ENCODE data around the gene VPS50. TPM values are rescaled to one million over a fixed set of nuclear protein-coding genes. Genes with fewer than 3 reads are reported as not detected.

VPS50 gene
- total RNA-seq, 1 experiment from 2014 or later, result 13.6 TPM

DNA sequence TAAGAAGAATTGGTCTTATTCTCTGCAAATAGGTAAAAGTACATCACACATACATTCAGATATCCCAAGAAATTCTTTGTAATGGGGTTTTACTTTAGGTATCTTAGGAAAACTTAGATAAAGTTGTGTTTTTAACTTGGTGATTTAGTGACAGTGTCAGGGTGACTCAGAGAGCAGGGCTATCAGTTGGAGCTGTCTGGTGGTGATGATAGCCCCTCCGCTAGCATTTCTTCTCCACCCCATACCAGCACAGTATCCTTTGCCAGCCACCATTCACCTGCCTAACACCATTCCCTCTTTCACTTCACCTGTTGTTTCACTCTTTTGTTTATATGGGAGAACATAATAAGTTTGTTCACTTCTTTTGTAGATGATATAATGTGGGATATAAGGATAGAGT, 30.4 kb downstream of the VPS50 start:
- no peak overlapping the region for H3K4me2 ChIP-seq (ENCODE audit: insufficient read depth, insufficient read length, low read length)
- no peaks in the 10 kb centered on the region for H4K20me1 ChIP-seq (ENCODE audit: control insufficient read depth, insufficient read depth, insufficient read length)
- no peak overlapping the region for H4K91ac ChIP-seq (ENCODE audit: insufficient read length, low read depth, low read length)
- TF ChIP-seq, protein P1, sequence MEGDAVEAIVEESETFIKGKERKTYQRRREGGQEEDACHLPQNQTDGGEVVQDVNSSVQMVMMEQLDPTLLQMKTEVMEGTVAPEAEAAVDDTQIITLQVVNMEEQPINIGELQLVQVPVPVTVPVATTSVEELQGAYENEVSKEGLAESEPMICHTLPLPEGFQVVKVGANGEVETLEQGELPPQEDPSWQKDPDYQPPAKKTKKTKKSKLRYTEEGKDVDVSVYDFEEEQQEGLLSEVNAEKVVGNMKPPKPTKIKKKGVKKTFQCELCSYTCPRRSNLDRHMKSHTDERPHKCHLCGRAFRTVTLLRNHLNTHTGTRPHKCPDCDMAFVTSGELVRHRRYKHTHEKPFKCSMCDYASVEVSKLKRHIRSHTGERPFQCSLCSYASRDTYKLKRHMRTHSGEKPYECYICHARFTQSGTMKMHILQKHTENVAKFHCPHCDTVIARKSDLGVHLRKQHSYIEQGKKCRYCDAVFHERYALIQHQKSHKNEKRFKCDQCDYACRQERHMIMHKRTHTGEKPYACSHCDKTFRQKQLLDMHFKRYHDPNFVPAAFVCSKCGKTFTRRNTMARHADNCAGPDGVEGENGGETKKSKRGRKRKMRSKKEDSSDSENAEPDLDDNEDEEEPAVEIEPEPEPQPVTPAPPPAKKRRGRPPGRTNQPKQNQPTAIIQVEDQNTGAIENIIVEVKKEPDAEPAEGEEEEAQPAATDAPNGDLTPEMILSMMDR (conservative IDR thresholded peaks at IDR 0.05), result no peak
- no peak overlapping the region for H2BK20ac ChIP-seq (ENCODE audit: low read depth, low read length, poor library complexity, severe bottlenecking)
- H3K23me2 ChIP-seq (ENCODE audit: insufficient read length, low read depth, low read length, poor library complexity, severe bottlenecking), result no peaks in the 10 kb centered on the region
- no peak overlapping the region for H2BK15ac ChIP-seq (ENCODE audit: low read depth, low read length)
- no peak overlapping the region for H2AFZ ChIP-seq (ENCODE audit: low read length)
- Mint-ChIP-seq H3K27ac (no peak overlapping the region), H3K9me3 (no peaks in the 10 kb centered on the region), H3K4me3 (no peak overlapping the region), H3K36me3 (ENCODE audit: insufficient read depth in 1 of 3, low read depth in 3 of 3) (no peaks in the 10 kb centered on the region), H3K27me3 (ENCODE audit: low read depth) (no peaks in the 10 kb centered on the region), H3K4me1 (no peaks in the 10 kb centered on the region)
- H3T11ph ChIP-seq (ENCODE audit: low read length), result no peak overlapping the region
- no peak overlapping the region for H3K4ac ChIP-seq (ENCODE audit: low read depth, low read length)
- H2BK5ac ChIP-seq (ENCODE audit: insufficient read length, low read length), result no peak overlapping the region
- H2BK120ac ChIP-seq (ENCODE audit: low read depth, low read length, poor library complexity, severe bottlenecking), result no peak overlapping the region
- DNase-seq, result no peak
- no peak overlapping the region for H2BK12ac ChIP-seq (ENCODE audit: insufficient read length, low read depth, low read length)
- no peak overlapping the region for H3K18ac ChIP-seq (ENCODE audit: insufficient read length, low read depth, low read length)
- H3K9ac ChIP-seq (ENCODE audit: extremely low read depth, insufficient read length, low read length), result no peak overlapping the region
- no peak overlapping the region for H3K23ac ChIP-seq (ENCODE audit: insufficient read length, low read depth, low read length)
- H3K79me2 ChIP-seq (ENCODE audit: insufficient read depth, low read length), result no peaks in the 10 kb centered on the region
- H3K4me1 ChIP-seq (ENCODE audit: insufficient read depth, low read length), result 0 out of 2 replicates have a peak, but pooled peaks cover 2% of the 10 kb centered on the region
- no peaks in the 10 kb centered on the region for H3K79me1 ChIP-seq (ENCODE audit: insufficient read depth, low read depth, low read length, poor library complexity, severe bottlenecking)
- no peak overlapping the region for H2AK5ac ChIP-seq (ENCODE audit: insufficient read length, low read length)
- H3K9me3 ChIP-seq (ENCODE audit: control insufficient read depth, low read depth, low read length), result no peaks in the 10 kb centered on the region
- no peak overlapping the region for H3K14ac ChIP-seq (ENCODE audit: insufficient read depth, low read length)
- no peak overlapping the region for H3K27ac ChIP-seq (ENCODE audit: insufficient read length, low read depth, low read length)
- H3K27me3 ChIP-seq (ENCODE audit: insufficient read depth, low read length), result no peaks in the 10 kb centered on the region
- H3K56ac ChIP-seq (ENCODE audit: insufficient read length, low read depth, low read length), result no peak overlapping the region
- WGBS (ENCODE audit: extremely low coverage, insufficient read length, low lambda C conversion rate), result no CpG with 5 or more reads among the region's 1 CpG
- no peak overlapping the region for H4K8ac ChIP-seq (replicated peaks; ENCODE audit: insufficient read length, low read depth, low read length)
- no peak overlapping the region for H4K5ac ChIP-seq (ENCODE audit: insufficient read length, low read depth, low read length)
